ENCODE measurements around the gene DNAAF1. TPM values are rescaled to one million over a fixed set of nuclear protein-coding genes. Genes with fewer than 3 reads are reported as not detected.

DNAAF1 gene
- total and polyA plus RNA-seq, 11 donors, result 0.15 to 0.38 (median 0.25) TPM; not detected in 6

GRCh38 chr16:84224554-84224953, 79.4 kb downstream of the DNAAF1 start:
- DNase-seq (no peak), ATAC-seq (no peak)
- TF ChIP-seq POLR2A (IDR thresholded peaks at IDR 0.05), result no peak
- no peak for TF ChIP-seq CTCF (IDR thresholded peaks at IDR 0.05)
- H3K36me3 ChIP-seq, result no peaks in the 10 kb centered on the region
- peaks cover 0 to 18% (median 6%) of the 10 kb centered on the region in 12 donors for H3K4me1 ChIP-seq
- H3K27ac ChIP-seq, result no peak overlapping the region
- H3K9me3 ChIP-seq, result no peaks in the 10 kb centered on the region
- H3K27me3 ChIP-seq, result peaks cover 0 to 3% (median 0%) of the 10 kb centered on the region in 9 donors
- intact Hi-C loops (cut with DNase I), result no loop called here
- WGBS, 4 donors, result 89 to 98% (median 94%) methylated on average over 3 of the region's 3 CpGs
- no peak overlapping the region for H3K4me3 ChIP-seq

DNA sequence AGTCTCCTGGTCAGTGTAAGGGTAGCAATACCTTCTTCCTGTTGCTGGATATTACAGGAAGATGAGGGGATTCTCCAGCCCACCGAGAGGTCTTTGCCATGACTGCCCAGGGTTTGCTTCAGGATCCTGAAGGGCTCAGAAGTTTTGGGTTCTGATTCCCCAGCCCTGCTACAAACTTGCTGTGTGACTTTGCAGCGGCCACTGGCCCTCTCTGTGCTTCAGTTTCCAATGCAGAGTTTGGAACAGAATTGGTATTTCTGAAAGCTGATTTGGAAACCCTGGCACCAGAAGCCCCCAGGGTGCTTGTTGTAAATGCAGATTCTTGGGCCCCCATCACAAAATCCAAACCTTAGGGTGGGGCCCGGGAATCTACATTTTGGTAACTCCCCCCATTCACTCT, 80.0 kb downstream of the DNAAF1 start:
- Histone ChIP-seq H3K27ac (no peak overlapping the region), H3K9me3 (no peaks in the 10 kb centered on the region), H3K36me3 (no peaks in the 10 kb centered on the region), H3K27me3 (peaks cover 0 to 3% (median 0%) of the 10 kb centered on the region in 9 donors), H3K4me1 (peaks cover 0 to 18% (median 6%) of the 10 kb centered on the region in 12 donors), H3K4me3 (no peak overlapping the region)
- TF ChIP-seq POLR2A (IDR thresholded peaks at IDR 0.05), result no peak
- no peak for TF ChIP-seq CTCF (IDR thresholded peaks at IDR 0.05)
- ATAC-seq (no peak), DNase-seq (no peak)
- intact Hi-C loops (cut with DNase I), result no loop called here
- 80 to 91% (median 85%) methylated on average over 3 of the region's 3 CpGs for WGBS, 4 donors

DNA sequence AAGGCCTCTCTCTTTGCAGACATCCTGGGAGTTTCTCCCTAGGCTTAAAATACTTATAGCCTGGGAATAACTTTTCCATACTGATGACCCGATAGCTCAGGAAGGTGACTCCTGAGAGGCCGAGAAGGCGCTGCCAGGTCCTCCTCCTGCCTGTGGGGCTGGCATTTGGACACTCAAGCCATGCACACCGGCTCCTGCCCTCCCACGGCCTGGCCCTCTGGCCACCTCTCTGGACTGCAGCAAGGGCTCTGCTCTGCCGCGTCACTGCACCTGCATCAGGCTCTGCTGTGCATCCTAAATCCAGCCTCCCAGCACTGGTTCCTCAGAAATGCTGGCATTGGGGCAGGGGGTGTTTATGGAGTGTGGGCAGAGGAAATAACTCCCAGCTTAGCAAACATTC, 80.5 kb downstream of the DNAAF1 start:
- H3K36me3 ChIP-seq, result no peaks in the 10 kb centered on the region
- intact Hi-C loops (cut with DNase I), result no loop called here
- no peaks in the 10 kb centered on the region for H3K9me3 ChIP-seq
- H3K4me1 ChIP-seq, result peaks cover 0 to 18% (median 6%) of the 10 kb centered on the region in 12 donors
- no peak for ATAC-seq
- peaks cover 0 to 3% (median 0%) of the 10 kb centered on the region in 9 donors for H3K27me3 ChIP-seq
- DNase-seq, result no peak
- WGBS, 4 donors, result 69 to 77% (median 73%) methylated on average over 6 to 7 of the region's 7 CpGs
- H3K4me3 ChIP-seq, result no peak overlapping the region
- TF ChIP-seq POLR2A (IDR thresholded peaks at IDR 0.05) (no peak), CTCF (IDR thresholded peaks at IDR 0.05) (no peak)
- no peak overlapping the region for H3K27ac ChIP-seq

- Histone ChIP-seq H3K4me3 (no peak overlapping the region), H3K36me3 (no peaks in the 10 kb centered on the region), H3K4me1 (peaks cover 0 to 18% (median 6%) of the 10 kb centered on the region in 12 donors), H3K27ac (no peak overlapping the region), H3K9me3 (no peaks in the 10 kb centered on the region), H3K27me3 (peaks cover 0 to 3% (median 0%) of the 10 kb centered on the region in 9 donors)
- WGBS, 4 donors, result 84 to 91% (median 90%) methylated on average over 8 of the region's 8 CpGs
- intact Hi-C loops (cut with DNase I), result no loop called here
- ATAC-seq (no peak), DNase-seq (no peak)
- TF ChIP-seq CTCF (IDR thresholded peaks at IDR 0.05) (no peak), POLR2A (IDR thresholded peaks at IDR 0.05) (no peak)
Measured at GRCh38 chr16:84226026-84226425, 80.9 kb downstream of the DNAAF1 start.

Other genes with a start within 250 kb of the DNAAF1 start
- gene MLYCD, start 246.2 kb upstream of the DNAAF1 start, total RNA-seq, result 10 to 100 TPM; 22.5 to 65.3 (median 40.2) TPM
- 10 to 100 TPM; 19.4 to 21.8 TPM for gene MLYCD, start 246.2 kb upstream of the DNAAF1 start, polyA plus RNA-seq
- gene OSGIN1, start 192.1 kb upstream of the DNAAF1 start, total RNA-seq, result 10 to 100 TPM in 2 of 9 donors, 1 to 10 TPM in 7; 3.3 to 11.0 (median 7.0) TPM
- gene OSGIN1, start 192.1 kb upstream of the DNAAF1 start, polyA plus RNA-seq, result 10 to 100 TPM in 1 of 2 donors, 1 to 10 TPM in 1; 7.4 to 12.8 TPM
- gene NECAB2, start 177.1 kb upstream of the DNAAF1 start, total RNA-seq, result 1 to 10 TPM in 2 of 9 donors, under 1 TPM in 5, not detected in 2; 0.24 to 1.3 (median 0.77) TPM
- gene NECAB2, start 177.1 kb upstream of the DNAAF1 start, polyA plus RNA-seq, result 1 to 10 TPM; 1.2 to 2.1 TPM
- gene SLC38A8, start 102.5 kb upstream of the DNAAF1 start, total RNA-seq, result 1 to 10 TPM in 3 of 9 donors, under 1 TPM in 4, not detected in 2; 0.29 to 5.8 (median 0.63) TPM
- gene SLC38A8, start 102.5 kb upstream of the DNAAF1 start, polyA plus RNA-seq, result 10 to 100 TPM in 1 of 2 donors, not detected in 1; 25.3 TPM
- 10 to 100 TPM; 57.3 to 91.4 (median 68.6) TPM for gene MBTPS1, start 28.4 kb upstream of the DNAAF1 start, total RNA-seq
- gene MBTPS1, start 28.4 kb upstream of the DNAAF1 start, polyA plus RNA-seq, result 10 to 100 TPM; 37.2 to 54.2 TPM
- gene HSDL1, start 131 bp upstream of the DNAAF1 start, total RNA-seq, result 10 to 100 TPM; 15.8 to 46.8 (median 23.4) TPM
- 10 to 100 TPM; 12.8 to 16.1 TPM for gene HSDL1, start 131 bp upstream of the DNAAF1 start, polyA plus RNA-seq
- gene TAF1C, start 41.7 kb downstream of the DNAAF1 start, total RNA-seq, result 10 to 100 TPM; 16.3 to 24.3 (median 21.8) TPM
- 10 to 100 TPM; 22.6 to 34.4 TPM for gene TAF1C, start 41.7 kb downstream of the DNAAF1 start, polyA plus RNA-seq
- gene ADAD2, start 45.8 kb downstream of the DNAAF1 start, total RNA-seq, result 1 to 10 TPM in 2 of 9 donors, under 1 TPM in 4, not detected in 3; 0.21 to 1.3 (median 0.58) TPM
- 1 to 10 TPM in 1 of 2 donors, under 1 TPM in 1; 0.36 to 1.2 TPM for gene ADAD2, start 45.8 kb downstream of the DNAAF1 start, polyA plus RNA-seq
- not detected for gene KCNG4, start 94.7 kb downstream of the DNAAF1 start, total RNA-seq
- gene KCNG4, start 94.7 kb downstream of the DNAAF1 start, polyA plus RNA-seq, result not detected
- gene WFDC1, start 149.6 kb downstream of the DNAAF1 start, total RNA-seq, result 1 to 10 TPM in 6 of 9 donors, under 1 TPM in 3; 0.50 to 5.4 (median 1.6) TPM
- gene WFDC1, start 149.6 kb downstream of the DNAAF1 start, polyA plus RNA-seq, result 1 to 10 TPM; 1.2 to 2.1 TPM
- not detected for gene ATP2C2, start 223.2 kb downstream of the DNAAF1 start, total RNA-seq
- under 1 TPM in 1 of 2 donors, not detected in 1; 0.17 TPM for gene ATP2C2, start 223.2 kb downstream of the DNAAF1 start, polyA plus RNA-seq

Data from heart left ventricle (tissue), 16 donors.